HUES48 (cell line): ENCODE measurements around the gene ETF1.
"Not testable (repeated sequence)": the region's sequence is repeated elsewhere in the genome, so short reads cannot be mapped to it uniquely, and the experiment has no call there.

Experiments used
- H3K27ac ChIP-seq: one replicate; pipeline ENCODE4 v1.7.0; 2013; ENCODE audit warnings: low read depth, low read length, inconsistent platforms
- H3K27me3 ChIP-seq: 2 replicates; pipeline ENCODE4 v1.6.1; 2013; ENCODE audit warnings: mild to moderate bottlenecking, low read length; ENCODE audit not compliant: control insufficient read depth, insufficient read depth
- H3K36me3 ChIP-seq: 2 replicates; pipeline ENCODE4 v1.6.1; 2013; ENCODE audit warnings: low read length; ENCODE audit not compliant: control insufficient read depth, insufficient read depth
- H3K4me1 ChIP-seq: 2 replicates; pipeline ENCODE4 v1.6.1; 2013; ENCODE audit warnings: mild to moderate bottlenecking, low read length; ENCODE audit not compliant: control insufficient read depth, insufficient read depth
- H3K4me3 ChIP-seq: 2 replicates; pipeline ENCODE4 v1.5.1; 2013; ENCODE audit warnings: mild to moderate bottlenecking, low read depth, low read length
- H3K9ac ChIP-seq: 2 replicates; pipeline ENCODE4 v1.6.1; 2013; ENCODE audit warnings: mild to moderate bottlenecking, low read depth, low read length, moderate library complexity
- H3K9me3 ChIP-seq: 2 replicates; pipeline ENCODE4 v1.6.1; 2013; ENCODE audit warnings: low read length; ENCODE audit not compliant: control insufficient read depth, insufficient read depth

The ETF1 gene

DNA sequence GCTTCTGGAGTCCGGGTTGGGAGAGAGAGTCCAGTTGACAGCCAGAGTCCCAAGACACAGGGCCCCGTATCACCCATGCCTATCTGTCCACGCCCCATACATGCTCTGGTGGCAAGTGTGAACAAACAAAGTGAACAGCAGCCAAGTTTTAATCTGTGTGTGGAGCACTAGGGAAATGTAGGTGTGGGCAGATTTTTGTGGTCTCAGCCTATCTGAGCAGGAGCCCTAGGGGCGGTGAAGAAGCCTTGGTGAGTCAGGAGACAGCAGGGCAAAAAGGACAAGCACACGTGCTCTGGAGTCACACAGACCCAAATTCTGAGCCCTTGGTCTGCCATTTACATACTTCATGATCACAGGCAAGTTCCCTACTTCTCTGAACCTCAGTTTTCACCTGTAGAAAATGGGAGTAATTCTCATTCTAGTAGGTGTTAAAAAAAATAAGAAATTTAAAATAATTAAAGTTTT, 54.5 kb downstream of the ETF1 start:
- H3K27ac ChIP-seq, result no peak overlapping the region
- H3K4me3 ChIP-seq, result no peak overlapping the region
- H3K36me3 ChIP-seq, result no peaks in the 10 kb centered on the region
- H3K4me1 ChIP-seq, result peaks cover 21% of the 10 kb centered on the region
- H3K27me3 ChIP-seq, result peaks cover 34% of the 10 kb centered on the region
- H3K9me3 ChIP-seq, result no peaks in the 10 kb centered on the region
- no peak overlapping the region for H3K9ac ChIP-seq

DNA sequence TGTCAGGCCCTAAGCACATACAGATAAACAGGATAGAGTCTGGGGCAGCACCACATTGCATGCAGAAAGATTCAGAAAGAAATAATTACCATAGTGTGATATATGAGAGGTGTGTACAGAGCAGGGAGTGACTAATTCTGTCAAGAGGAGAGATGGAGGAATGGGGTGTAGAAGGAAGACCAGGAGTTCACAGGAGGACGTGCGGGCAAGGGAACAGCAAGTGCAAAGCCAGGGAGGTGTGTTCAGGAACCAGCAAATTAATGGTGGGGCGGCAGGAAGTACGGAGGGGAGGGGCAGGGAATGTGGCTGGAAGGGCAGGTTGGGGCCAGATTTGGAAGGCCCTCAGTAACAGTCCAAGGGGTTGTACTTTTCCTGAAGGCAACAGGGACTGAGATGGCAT, 60.4 kb downstream of the ETF1 start:
- Histone ChIP-seq H3K4me1 (peaks cover 5% of the 10 kb centered on the region; the same call in 1 of the 2 replicates), H3K27ac (no peak overlapping the region), H3K9me3 (no peaks in the 10 kb centered on the region), H3K36me3 (no peaks in the 10 kb centered on the region), H3K9ac (no peak overlapping the region), H3K27me3 (no peaks in the 10 kb centered on the region), H3K4me3 (no peak overlapping the region)

- no peak overlapping the region for H3K27ac ChIP-seq
- H3K9ac ChIP-seq, result no peak overlapping the region
- no peak overlapping the region for H3K4me3 ChIP-seq
- peaks cover 5% of the 10 kb centered on the region for H3K4me1 ChIP-seq
- no peaks in the 10 kb centered on the region for H3K9me3 ChIP-seq
- H3K36me3 ChIP-seq, result no peaks in the 10 kb centered on the region
- H3K27me3 ChIP-seq, result no peaks in the 10 kb centered on the region
Measured at GRCh38 chr5:138476918-138477317, 66.1 kb downstream of the ETF1 start.

- H3K4me3 ChIP-seq, H3K27me3 ChIP-seq, H3K36me3 ChIP-seq, H3K27ac ChIP-seq, H3K9me3 ChIP-seq, H3K9ac ChIP-seq, H3K4me1 ChIP-seq: not testable (repeated sequence)
Measured at GRCh38 chr5:138473151-138473550, 69.9 kb downstream of the ETF1 start.

DNA sequence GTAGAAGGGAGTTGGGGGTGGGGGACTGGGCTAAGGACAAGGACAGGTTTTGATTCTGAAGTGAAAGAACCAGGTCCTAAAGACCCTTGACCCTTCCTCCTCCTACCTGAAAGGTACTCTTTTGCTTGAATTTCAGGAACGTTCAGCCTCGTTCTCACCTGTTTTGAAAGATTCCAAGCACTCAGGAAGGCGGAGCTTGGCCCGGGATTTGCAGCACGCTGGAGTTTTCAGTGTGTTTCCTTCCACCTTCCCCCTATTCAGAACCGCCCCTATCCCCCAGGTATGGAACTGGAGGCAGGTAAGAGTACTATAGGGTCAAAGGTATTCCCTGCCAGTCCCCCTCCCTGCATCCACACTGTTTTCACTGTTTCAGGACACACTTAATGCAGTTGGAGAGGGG, 70.7 kb downstream of the ETF1 start:
- peaks cover 5% of the 10 kb centered on the region for H3K4me1 ChIP-seq
- H3K27ac ChIP-seq, result no peak overlapping the region
- H3K9me3 ChIP-seq, result no peaks in the 10 kb centered on the region
- H3K9ac ChIP-seq, result no peak overlapping the region
- no peak overlapping the region for H3K4me3 ChIP-seq
- peaks cover 4% of the 10 kb centered on the region for H3K27me3 ChIP-seq
- peaks cover 6% of the 10 kb centered on the region for H3K36me3 ChIP-seq

DNA sequence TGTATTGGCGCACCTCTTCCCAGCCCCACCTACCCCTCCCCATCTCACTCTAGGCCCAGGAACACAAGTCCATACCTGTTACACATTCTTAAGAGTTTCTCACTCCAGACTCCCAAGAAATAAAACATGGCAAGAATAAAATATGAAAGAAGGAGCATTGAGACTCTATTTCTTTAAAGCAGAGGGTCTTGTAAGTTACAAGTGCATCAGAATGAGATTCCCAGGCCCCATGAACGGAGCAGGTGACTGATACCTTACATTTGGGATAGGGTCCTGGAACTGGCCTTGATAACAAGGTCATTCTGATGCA, 72.0 kb downstream of the ETF1 start:
- H3K36me3 ChIP-seq, result peaks cover 15% of the 10 kb centered on the region
- H3K4me1 ChIP-seq, result peaks cover 5% of the 10 kb centered on the region
- peaks cover 18% of the 10 kb centered on the region for H3K27me3 ChIP-seq
- no peak overlapping the region for H3K4me3 ChIP-seq
- H3K27ac ChIP-seq, result no peak overlapping the region
- H3K9ac ChIP-seq, result no peak overlapping the region
- H3K9me3 ChIP-seq, result no peaks in the 10 kb centered on the region

GRCh38 chr5:138470322-138471051, 72.5 kb downstream of the ETF1 start:
- Histone ChIP-seq H3K9me3 (no peaks in the 10 kb centered on the region), H3K27ac (peak overlapping the region; percentile 1), H3K4me1 (peaks cover 5% of the 10 kb centered on the region), H3K27me3 (peaks cover 23% of the 10 kb centered on the region), H3K9ac (no peak overlapping the region), H3K36me3 (peaks cover 15% of the 10 kb centered on the region), H3K4me3 (no peak overlapping the region)

GRCh38 chr5:138469540-138470321, 73.3 kb downstream of the ETF1 start:
- Histone ChIP-seq H3K9ac (no peak overlapping the region), H3K4me3 (no peak overlapping the region), H3K36me3 (peaks cover 15% of the 10 kb centered on the region), H3K27ac (peak overlapping the region; percentile 5), H3K27me3 (peaks cover 23% of the 10 kb centered on the region), H3K4me1 (peaks cover 5% of the 10 kb centered on the region), H3K9me3 (no peaks in the 10 kb centered on the region)

- H3K9ac ChIP-seq, result no peak overlapping the region
- H3K27ac ChIP-seq, result peak overlapping the region; percentile 5
- no peak overlapping the region for H3K4me3 ChIP-seq
- H3K4me1 ChIP-seq, result peaks cover 5% of the 10 kb centered on the region
- H3K36me3 ChIP-seq, result peaks cover 15% of the 10 kb centered on the region
- H3K27me3 ChIP-seq, result peaks cover 23% of the 10 kb centered on the region
- no peaks in the 10 kb centered on the region for H3K9me3 ChIP-seq
Measured at GRCh38 chr5:138468966-138469539, 74.0 kb downstream of the ETF1 start.

DNA sequence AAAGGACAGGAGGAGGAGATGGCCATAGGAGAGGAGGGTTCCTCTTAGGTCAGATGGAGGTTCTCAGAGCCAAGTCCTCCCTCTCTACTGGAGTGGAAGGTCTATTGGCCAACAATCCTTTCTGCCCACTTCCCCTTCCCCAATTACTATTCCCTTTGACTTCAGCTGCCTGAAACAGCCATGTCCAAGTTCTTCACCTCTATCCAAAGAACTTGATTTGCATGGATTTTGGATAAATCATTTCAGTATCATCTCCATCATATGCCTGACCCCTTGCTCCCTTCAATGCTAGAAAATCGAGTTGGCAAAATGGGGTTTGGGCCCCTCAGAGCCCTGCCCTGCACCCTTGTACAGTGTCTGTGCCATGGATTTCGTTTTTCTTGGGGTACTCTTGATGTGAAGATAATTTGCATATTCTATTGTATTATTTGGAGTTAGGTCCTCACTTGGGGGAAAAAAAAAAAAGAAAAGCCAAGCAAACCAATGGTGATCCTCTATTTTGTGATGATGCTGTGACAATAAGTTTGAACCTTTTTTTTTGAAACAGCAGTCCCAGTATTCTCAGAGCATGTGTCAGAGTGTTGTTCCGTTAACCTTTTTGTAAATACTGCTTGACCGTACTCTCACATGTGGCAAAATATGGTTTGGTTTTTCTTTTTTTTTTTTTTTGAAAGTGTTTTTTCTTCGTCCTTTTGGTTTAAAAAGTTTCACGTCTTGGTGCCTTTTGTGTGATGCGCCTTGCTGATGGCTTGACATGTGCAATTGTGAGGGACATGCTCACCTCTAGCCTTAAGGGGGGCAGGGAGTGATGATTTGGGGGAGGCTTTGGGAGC, 74.7 kb downstream of the ETF1 start:
- peak overlapping the region; percentile 70; the same call in 1 of the 2 replicates for H3K4me3 ChIP-seq
- peaks cover 15% of the 10 kb centered on the region for H3K36me3 ChIP-seq
- no peaks in the 10 kb centered on the region for H3K9me3 ChIP-seq
- H3K9ac ChIP-seq, result no peak overlapping the region
- H3K27ac ChIP-seq, result no peak overlapping the region
- H3K4me1 ChIP-seq, result peaks cover 5% of the 10 kb centered on the region
- H3K27me3 ChIP-seq, result peaks cover 23% of the 10 kb centered on the region
